Endometrium (tissue), 2 donors: ENCODE results near the gene NKD1.

ENCODE experiments used
- FAIRE-seq: peaks from 2 replicates; lab custom pipeline; 2012; peaks lifted over from hg19 to GRCh38; lab: Jason Lieb, UNC
- donor health status: control.
- donor health status: control.

NKD1 gene

DNA sequence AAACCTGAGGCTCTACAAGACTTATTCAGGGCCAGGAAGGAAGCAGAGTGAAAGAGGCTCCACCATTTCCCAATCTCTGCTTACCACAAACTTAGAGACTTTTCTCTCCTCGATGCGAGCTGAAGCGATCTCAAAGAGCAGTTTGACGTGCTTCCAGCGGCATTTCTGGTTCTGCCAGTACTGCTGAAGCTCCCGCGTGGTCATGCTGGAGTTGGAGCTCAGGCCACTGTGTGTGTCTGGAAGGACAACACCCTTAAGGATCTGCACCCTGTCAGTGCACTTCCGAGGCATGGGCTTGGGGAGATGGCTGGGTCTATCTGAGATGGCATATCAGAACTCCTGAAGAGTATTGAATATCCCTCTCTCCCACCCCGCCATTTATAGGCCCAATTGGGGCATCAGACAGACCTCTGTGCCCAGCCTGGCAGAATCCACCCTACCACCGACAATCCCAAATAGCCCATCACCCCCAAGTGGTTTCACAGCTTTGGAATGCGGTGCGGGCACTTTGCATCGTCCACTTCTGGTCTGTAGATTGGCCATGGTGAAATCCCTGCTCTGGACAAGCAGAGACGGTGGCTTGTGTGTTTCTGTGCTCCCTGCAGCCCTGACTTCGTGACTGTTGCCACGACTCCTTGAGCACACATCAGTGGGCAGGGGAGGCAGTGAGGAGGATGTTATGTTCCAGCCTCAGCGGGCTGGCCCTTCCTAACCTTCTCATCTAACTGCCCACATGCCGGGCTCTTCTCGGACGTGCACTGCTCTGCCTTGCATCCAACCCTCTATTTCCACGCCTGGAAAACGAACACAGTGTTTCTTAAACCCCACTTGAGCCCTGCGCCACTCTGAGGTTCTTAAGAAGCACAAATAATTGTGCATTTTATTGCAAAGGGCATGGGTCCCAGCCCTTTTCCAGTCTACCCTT is 127.8 kb downstream of the NKD1 start:
- no peak for FAIRE-seq

DNA sequence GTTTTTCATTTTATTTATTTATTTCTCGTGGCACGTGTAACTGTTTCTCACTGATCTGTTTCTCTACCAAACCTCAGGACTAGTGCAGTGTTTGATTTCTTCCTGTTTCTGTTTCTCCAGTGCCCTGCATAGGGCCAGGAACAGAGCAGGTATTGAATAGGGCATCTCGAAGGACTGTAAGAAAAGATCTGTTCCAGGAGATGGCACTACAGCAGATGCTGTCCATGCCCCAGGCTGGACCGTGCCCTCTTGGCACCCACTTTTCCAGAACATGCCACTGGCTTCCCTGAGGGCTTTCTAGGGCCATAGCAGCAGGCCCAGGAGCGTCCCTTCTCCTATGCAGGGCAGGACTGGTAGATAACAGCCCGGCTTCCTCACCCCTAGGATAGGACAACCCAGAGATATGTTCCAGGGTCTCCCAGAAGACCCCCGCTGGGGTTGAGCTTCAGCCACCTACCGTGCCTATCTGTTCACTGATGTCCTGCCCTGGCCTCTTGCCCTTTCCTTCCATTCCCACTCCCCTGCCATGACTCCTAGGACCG is 128.6 kb downstream of the NKD1 start:
- FAIRE-seq: no peak

- no peak for FAIRE-seq
Observed at GRCh38 chr16:50677351-50677750, 129.2 kb downstream of the NKD1 start.

DNA sequence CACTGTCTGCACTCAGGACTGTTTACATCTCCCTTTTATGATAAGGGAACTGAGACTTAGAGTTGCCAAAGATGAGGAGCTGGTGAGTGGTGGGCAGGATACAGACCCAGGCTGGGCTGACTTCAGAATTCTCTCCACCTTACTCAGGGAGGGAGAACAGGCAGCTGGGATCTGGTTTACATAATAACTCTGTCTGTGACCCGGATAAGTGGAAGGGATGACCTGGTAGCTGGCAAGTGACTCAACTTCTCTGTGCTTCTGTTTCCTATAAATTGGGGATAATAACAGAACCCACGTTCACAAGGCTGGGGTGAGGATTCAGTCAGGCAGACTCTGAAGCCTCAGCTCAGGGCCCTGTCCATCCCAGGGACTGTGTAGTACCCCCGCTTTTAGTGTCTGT is 130.3 kb downstream of the NKD1 start:
- no peak for FAIRE-seq

DNA sequence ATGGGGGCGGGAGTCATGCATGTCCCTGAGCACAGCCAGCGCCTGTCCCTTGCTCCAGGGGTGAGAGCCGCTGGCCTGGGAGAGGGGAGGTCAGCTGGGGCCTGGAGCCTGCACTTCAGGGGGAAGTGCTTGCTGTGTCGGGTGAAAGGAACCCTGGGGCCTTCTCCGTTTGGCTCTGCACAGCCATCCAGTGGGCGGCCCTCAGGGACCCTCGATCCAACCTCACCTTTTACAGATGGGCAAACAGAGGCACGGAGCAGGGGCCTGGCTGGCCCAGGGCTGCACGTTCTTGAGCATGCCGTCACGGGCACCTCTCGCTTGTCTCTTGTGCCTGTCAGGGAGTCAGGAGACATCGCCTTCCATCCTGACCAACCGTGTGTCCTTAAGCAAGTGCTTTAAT is 131.1 kb downstream of the NKD1 start:
- no peak for FAIRE-seq

DNA sequence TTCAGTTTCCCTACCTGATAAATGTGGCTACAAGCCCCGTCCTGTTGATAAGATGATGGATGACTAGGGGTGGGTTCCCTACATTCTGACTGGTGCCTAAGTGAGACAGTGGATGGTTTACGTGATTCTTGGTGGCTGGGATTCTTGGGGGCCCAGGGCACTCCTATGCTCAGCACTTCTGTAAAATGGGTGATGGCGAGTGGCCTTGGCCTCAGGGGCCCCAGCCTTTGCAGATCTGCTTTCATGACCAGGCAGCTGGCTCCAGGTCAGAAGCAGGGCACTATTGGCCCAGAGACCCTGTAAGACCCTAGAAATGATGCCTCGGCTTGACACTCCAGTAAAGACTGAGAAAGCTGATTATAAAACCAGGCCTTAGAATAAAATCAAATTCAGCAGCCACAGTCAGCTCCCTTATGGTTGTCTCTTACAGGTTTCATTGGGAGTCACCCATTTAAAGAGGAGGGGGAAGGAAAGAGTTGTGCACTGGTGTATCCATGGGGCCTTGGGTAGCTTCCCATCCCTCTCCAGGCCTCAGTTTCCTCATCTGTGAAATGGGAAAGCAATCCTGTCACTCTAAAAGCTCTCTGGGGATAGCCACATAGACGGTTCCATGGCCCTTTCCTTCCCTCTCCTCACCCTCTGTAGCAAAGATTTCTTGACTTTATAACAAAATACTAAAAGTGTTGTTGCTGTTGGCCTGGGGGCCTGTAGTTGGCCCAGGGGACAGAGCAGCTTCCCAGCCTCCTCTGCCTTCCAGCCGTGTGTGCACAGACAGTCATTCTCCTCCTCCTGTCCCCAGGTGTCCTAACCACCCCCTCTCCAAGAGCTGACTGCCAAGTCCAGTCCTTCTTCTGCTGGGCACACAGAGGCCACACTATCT is 131.7 kb downstream of the NKD1 start:
- no peak for FAIRE-seq

GRCh38 chr16:50680556-50680893 is 132.3 kb downstream of the NKD1 start:
- no peak for FAIRE-seq

DNA sequence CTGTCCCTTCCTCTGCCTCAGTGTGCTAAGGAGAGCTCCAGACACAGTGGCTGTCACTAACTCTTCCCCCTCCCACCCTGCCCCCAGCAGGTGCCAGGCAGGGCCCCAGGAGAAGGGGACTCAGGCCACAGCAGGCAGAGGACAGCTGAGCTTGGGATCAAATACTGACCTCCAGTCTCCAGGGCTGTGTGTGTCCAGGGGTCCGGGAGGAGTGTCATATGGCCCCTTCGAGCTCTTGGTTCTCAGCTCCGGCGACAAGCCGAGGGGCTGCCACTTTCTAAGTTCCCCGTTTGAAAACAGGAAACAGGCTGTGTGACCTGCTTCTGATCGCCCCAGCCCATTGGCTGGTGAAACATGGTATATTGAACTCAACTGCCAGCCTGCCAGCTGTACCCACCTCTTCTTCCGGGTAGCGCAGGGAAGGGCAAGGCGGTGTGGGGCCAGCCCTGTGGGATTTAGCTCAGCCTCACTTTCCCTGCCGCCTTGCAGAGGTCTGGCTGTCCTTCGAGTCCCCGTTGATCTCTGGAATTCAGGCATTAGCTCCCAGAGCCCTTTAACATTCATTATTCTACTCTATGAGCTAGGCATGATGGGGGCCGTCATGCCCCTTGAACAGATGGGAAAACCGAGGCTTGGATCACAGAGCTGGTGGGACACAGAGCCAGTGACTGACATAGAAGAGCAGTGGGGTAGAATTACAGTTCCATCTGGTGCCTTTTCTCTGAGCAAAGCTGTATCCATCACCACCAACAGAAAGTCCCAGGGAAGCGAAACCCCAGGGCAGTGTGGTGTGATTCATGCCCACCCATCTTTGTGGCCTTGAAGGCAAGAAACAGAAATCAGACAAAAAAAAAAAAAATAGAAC is 133.1 kb downstream of the NKD1 start, which contains the start of gene SNX20:
TSS of gene SNX20 (minus strand) at position 292 of the 865 bp plus-strand sequence. CDS start 3,786 bp downstream, outside the sequence.
- FAIRE-seq: no peak

GRCh38 chr16:50683689-50684374 is 135.6 kb downstream of the NKD1 start:
- FAIRE-seq: no peak

- no peak for FAIRE-seq
Observed at GRCh38 chr16:50684823-50685461, 136.7 kb downstream of the NKD1 start.

- no peak for FAIRE-seq
Observed at GRCh38 chr16:50685462-50686063, 137.4 kb downstream of the NKD1 start.

DNA sequence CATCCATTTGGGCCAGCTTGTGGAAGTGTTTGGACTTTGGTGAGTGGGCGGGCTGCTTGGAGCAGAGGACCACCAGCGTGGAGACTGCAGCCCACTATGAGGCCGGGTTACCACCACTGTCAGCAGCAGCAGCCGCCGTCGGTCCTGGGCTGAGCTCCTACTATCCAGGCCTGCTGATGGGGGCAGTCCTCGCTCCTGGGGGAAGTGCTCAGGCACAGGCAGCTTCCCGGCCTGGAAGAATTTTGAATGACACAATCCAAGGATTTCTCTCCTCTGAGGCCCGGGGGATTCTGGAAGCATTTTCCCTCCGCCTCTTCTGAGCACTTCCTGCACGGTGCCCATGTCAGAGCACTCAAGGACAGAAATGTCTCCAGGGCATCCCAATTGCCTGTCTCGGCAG is 139.9 kb downstream of the NKD1 start:
- no peak for FAIRE-seq

DNA sequence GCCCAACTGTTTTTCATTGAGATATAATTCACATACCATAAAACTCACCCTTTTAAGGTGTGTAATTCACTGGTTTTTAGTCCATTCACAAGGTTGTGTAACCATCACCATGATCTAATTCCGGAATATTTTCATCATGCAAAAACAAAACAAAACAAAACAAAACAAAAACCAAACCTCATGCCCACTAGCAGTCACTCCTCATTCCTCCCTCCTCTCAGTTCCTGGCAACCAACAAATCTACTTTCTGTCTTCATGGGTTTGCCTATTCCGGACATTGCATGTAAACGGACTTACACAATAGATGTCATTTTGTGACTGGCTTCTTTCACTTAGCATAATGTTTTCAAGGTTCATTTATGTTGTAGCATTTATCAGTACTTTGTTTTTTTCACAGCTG is 140.7 kb downstream of the NKD1 start:
- no peak for FAIRE-seq

GRCh38 chr16:50690177-50690576 is 142.0 kb downstream of the NKD1 start:
- FAIRE-seq: no peak

DNA sequence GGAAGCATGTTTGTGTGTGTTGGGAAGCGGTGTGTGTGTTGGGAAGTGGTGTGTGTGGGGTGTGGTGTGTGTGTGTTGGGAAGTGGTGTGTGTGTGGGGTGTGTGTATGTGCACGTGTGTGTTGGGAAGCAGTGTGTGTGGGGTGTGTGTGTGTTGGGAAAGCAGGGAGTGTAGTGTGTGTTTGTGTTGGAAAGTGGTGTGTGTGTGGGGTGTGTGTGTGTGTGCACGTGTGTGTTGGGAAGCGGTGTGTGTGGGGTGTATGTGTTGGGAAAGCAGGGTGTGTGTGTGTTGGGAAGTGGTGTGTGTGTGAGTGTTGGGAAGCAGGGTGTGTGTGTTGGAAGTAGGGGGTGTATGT is 144.4 kb downstream of the NKD1 start:
- no peak for FAIRE-seq

GRCh38 chr16:50692999-50693781 is 145.0 kb downstream of the NKD1 start, which contains the start of gene NOD2:
Gene NOD2 (plus strand): TSS chr16:50693606. CDS start chr16:50699496, 5,890 bp downstream.
- FAIRE-seq: no peak

GRCh38 chr16:50694206-50694605 is 146.0 kb downstream of the NKD1 start:
- FAIRE-seq: no peak

DNA sequence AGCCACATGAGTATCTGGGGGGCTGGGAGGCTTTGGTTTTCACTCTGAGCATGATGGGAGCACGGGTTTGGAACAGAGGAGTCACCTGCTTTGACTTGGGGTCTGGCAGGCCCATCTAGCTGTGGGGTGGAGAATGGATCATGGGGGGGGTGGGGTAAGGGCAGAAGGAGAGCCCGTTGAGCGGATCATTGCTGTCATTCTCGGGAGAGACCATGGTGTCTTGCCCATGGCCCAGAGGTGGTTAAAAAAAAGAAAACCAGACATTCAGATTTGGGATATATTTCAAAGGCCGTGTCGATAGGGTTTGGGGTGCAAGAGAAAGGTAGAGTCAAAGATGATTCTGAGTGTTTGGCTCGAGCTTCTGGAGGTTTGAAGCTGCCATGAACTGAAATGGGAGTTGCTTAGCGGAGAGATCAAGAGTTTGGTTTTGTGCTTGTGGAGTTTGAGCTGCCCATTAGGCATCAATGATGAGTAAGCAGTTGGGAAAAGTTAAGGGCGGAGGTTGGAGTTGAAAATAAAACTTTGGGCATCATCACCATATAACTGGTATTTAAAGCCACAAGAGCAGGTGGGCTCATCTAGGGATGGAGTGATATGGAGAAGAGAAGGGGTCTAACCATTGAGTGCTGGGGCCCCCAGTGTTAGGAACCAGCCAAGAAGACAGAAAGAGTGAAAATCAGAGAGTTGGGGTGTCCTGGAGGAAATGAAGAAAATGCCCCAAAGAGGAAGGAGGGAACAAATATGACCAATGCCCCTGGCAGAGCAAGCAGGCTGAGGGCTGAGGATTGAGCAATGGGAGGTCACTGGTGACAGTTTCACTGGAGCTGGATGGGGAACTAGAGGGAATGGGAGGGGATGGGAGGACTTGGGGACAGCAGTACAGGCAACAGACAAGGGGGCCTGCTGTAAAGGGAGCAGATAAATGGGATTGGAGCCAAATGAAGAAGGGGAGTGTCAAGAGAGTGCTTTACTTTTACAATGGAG is 147.1 kb downstream of the NKD1 start:
- FAIRE-seq: no peak
